IMR-90 (cell line): Measurements from ENCODE around the gene SLC66A2. TPM values are rescaled to one million over a fixed set of nuclear protein-coding genes. Genes with fewer than 3 reads are reported as not detected.

ENCODE experiments used
- ATAC-seq: fragments of 200-7000 bp; cut with Tn5 transposase; 2 replicates; pipeline ENCODE4 v1.9.1; 2020; ENCODE audit warnings: low read depth, mild to moderate bottlenecking, moderate library complexity
- BruUV-seq: library from RNA; stranded (reverse); fragments of 400-500 nt; replicated peaks from 2 replicates; lab custom pipeline; 2021; lab: Mats Ljungman, UMichigan
- CTCF ChIA-PET: fragments of 300-600 bp; formaldehyde crosslinking; extraction: SDS; loops from one replicate; lab custom pipeline; 2021; ENCODE audit warnings: antibody characterized with exemption; lab: Yijun Ruan, JAX
- POLR2A ChIA-PET: fragments of 300-600 bp; sonication (Branson Sonifier 250); formaldehyde crosslinking; loops from one replicate; lab custom pipeline; 2022; ENCODE audit warnings: antibody characterized with exemption; ENCODE audit not compliant: unreplicated experiment; lab: Charles Lee
- DNase-seq: peaks from one replicate; pipeline ENCODE4 v3.0.0; 2013
- H2AFZ ChIP-seq: replicated peaks from 2 replicates; pipeline ENCODE3; 2013; ENCODE audit warnings: low read length, mild to moderate bottlenecking; ENCODE audit not compliant: poor library complexity
- H2AK5ac ChIP-seq: 2 replicates; pipeline ENCODE4 v1.6.1; 2013; ENCODE audit warnings: low read depth, low read length, inconsistent platforms
- H2AK9ac ChIP-seq: replicated peaks from 2 replicates; pipeline ENCODE3; 2013; ENCODE audit warnings: mild to moderate bottlenecking, low read depth, low read length, moderate library complexity; ENCODE audit not compliant: poor library complexity
- H2BK120ac ChIP-seq: 2 replicates; pipeline ENCODE4 v1.6.1; 2013; ENCODE audit warnings: low read depth, low read length, inconsistent platforms
- H2BK15ac ChIP-seq: 3 replicates; pipeline ENCODE4 v1.6.1; 2013; ENCODE audit warnings: low read depth, low read length, inconsistent platforms
- H2BK20ac ChIP-seq: 2 replicates; pipeline ENCODE4 v1.6.1; 2013; ENCODE audit warnings: low read depth, mild to moderate bottlenecking, inconsistent platforms, low read length, moderate library complexity
- H2BK5ac ChIP-seq: 2 replicates; pipeline ENCODE4 v1.6.1; 2013; ENCODE audit warnings: mild to moderate bottlenecking, low read depth, low read length, inconsistent platforms; ENCODE audit not compliant: poor library complexity, severe bottlenecking
- H3K14ac ChIP-seq: replicated peaks from 2 replicates; pipeline ENCODE4 v1.6.1; 2013; ENCODE audit warnings: low read depth, low read length, inconsistent platforms
- H3K18ac ChIP-seq: 2 replicates; pipeline ENCODE4 v1.6.1; 2013; ENCODE audit warnings: low read depth, low read length, control low read depth
- H3K23ac ChIP-seq: 2 replicates; pipeline ENCODE4 v1.6.1; 2013; ENCODE audit warnings: low read depth, low read length, inconsistent platforms
- H3K27ac ChIP-seq: 2 replicates; pipeline ENCODE4 v1.5.1; 2013; ENCODE audit warnings: mild to moderate bottlenecking, control low read depth, low read length; ENCODE audit not compliant: insufficient read depth
- H3K27me3 ChIP-seq: 2 replicates; pipeline ENCODE4 v1.6.1; 2013; ENCODE audit warnings: low read length; ENCODE audit not compliant: control insufficient read depth, insufficient read depth
- H3K36me3 ChIP-seq: 2 replicates; pipeline ENCODE4 v1.6.1; 2013; ENCODE audit warnings: low read length, mixed read lengths; ENCODE audit not compliant: control insufficient read depth, insufficient read depth
- H3K4ac ChIP-seq: 2 replicates; pipeline ENCODE4 v1.6.1; 2013; ENCODE audit warnings: low read depth, low read length, inconsistent platforms
- H3K4me1 ChIP-seq: 2 replicates; pipeline ENCODE4 v1.6.1; 2013; ENCODE audit warnings: low read length, mixed read lengths; ENCODE audit not compliant: control insufficient read depth, insufficient read depth
- H3K4me2 ChIP-seq: 2 replicates; pipeline ENCODE4 v1.6.1; 2013; ENCODE audit warnings: low read depth, mild to moderate bottlenecking, control low read depth, low read length, moderate library complexity
- H3K4me3 ChIP-seq: 2 replicates; pipeline ENCODE4 v1.5.1; 2013; ENCODE audit warnings: low read depth, mild to moderate bottlenecking, control low read depth, low read length, moderate library complexity; ENCODE audit not compliant: insufficient read depth
- H3K56ac ChIP-seq: 2 replicates; pipeline ENCODE4 v1.6.1; 2013; ENCODE audit warnings: low read length, inconsistent platforms; ENCODE audit not compliant: insufficient read depth; ENCODE audit errors: extremely low read depth
- H3K79me1 ChIP-seq, 2 experiments: 2 replicates each; pipeline ENCODE4 v1.6.1; 2013; ENCODE audit warnings: low read length in 2 of 2, inconsistent platforms in 1 of 2, low read depth in 1 of 2
- H3K9ac ChIP-seq: 2 replicates; pipeline ENCODE4 v1.6.1; 2013; ENCODE audit warnings: low read depth, low read length, control low read depth
- H3K9me1 ChIP-seq: 2 replicates; pipeline ENCODE4 v1.6.1; 2013; ENCODE audit warnings: low read length, inconsistent platforms; ENCODE audit not compliant: insufficient read depth
- H3K9me3 ChIP-seq: 2 replicates; pipeline ENCODE4 v1.6.1; 2013; ENCODE audit warnings: low read length; ENCODE audit not compliant: control insufficient read depth, insufficient read depth
- H4K20me1 ChIP-seq: 2 replicates; pipeline ENCODE4 v1.6.1; 2013; ENCODE audit warnings: low read length, inconsistent platforms; ENCODE audit not compliant: insufficient read depth
- H4K5ac ChIP-seq: 2 replicates; pipeline ENCODE4 v1.6.1; 2013; ENCODE audit warnings: mild to moderate bottlenecking, low read depth, low read length, control low read depth
- H4K8ac ChIP-seq, 2 experiments: 2 replicates each; pipeline ENCODE4 v1.6.1; 2013; ENCODE audit warnings: low read depth in 2 of 2, low read length in 2 of 2, control low read depth in 1 of 2, inconsistent platforms in 1 of 2
- H4K91ac ChIP-seq: 2 replicates; pipeline ENCODE4 v1.6.1; 2013; ENCODE audit warnings: low read depth, low read length, inconsistent platforms; ENCODE audit not compliant: insufficient read depth
- BHLHE40 ChIP-seq: fragments of 150-350 bp; IDR thresholded peaks from 2 replicates; pipeline ENCODE4 v1.6.1; 2016; ENCODE audit warnings: mild to moderate bottlenecking, low read depth, low read length
- CEBPB ChIP-seq: IDR thresholded peaks from 2 replicates; pipeline ENCODE4 v1.6.1; 2012; ENCODE audit warnings: low read depth, low read length, improper control_type of control experiment
- CHD1 ChIP-seq: IDR thresholded peaks from 2 replicates; pipeline ENCODE4 v1.6.1; 2012; ENCODE audit warnings: low read depth, low read length, improper control_type of control experiment
- FOS ChIP-seq: fragments of 150-350 bp; IDR thresholded peaks from 2 replicates; pipeline ENCODE4 v1.6.1; 2016; ENCODE audit warnings: low read depth, low read length
- MAFK ChIP-seq: IDR thresholded peaks from 2 replicates; pipeline ENCODE4 v1.6.1; 2012; ENCODE audit warnings: low read depth, low read length, improper control_type of control experiment
- MAZ ChIP-seq: IDR thresholded peaks from 2 replicates; pipeline ENCODE4 v1.6.1; 2012; ENCODE audit warnings: low read depth, mild to moderate bottlenecking, low read length, improper control_type of control experiment, moderate library complexity, borderline replicate concordance
- MXI1 ChIP-seq: IDR thresholded peaks from 2 replicates; pipeline ENCODE4 v1.6.1; 2012; ENCODE audit warnings: low read depth, mild to moderate bottlenecking, low read length, moderate library complexity, borderline replicate concordance
- POLR2A ChIP-seq: IDR thresholded peaks from 2 replicates; pipeline ENCODE4 v1.6.1; 2012; ENCODE audit warnings: mild to moderate bottlenecking, low read depth, low read length
- RCOR1 ChIP-seq: IDR thresholded peaks from 2 replicates; pipeline ENCODE4 v1.6.1; 2012; ENCODE audit warnings: mild to moderate bottlenecking, low read length, improper control_type of control experiment; ENCODE audit not compliant: insufficient replicate concordance
- RFX5 ChIP-seq: IDR thresholded peaks from 2 replicates; pipeline ENCODE4 v1.8.0; 2012; ENCODE audit warnings: low read depth, mild to moderate bottlenecking, low read length, moderate library complexity
- SMC3 ChIP-seq: fragments of 150-350 bp; IDR thresholded peaks from 2 replicates; pipeline ENCODE4 v1.6.1; 2016; ENCODE audit warnings: low read depth, mild to moderate bottlenecking, antibody characterized with exemption, low read length, moderate library complexity
- WGBS, 2 experiments: methylation state at CpG; one replicate each; pipeline versions ENCODE4 v1.1.5 to v1.1.7; 2013; ENCODE audit warnings: missing lambda C conversion rate in 2 of 2; ENCODE audit not compliant: insufficient read length in 1 of 2; ENCODE audit errors: extremely low coverage in 2 of 2; 5-methylcytosine and 5-hydroxymethylcytosine counted together
- dilution Hi-C: fragments of 300-500 bp; cut with HindIII; formaldehyde crosslinking; loops from one replicate; pipeline ENCODE4 v1.14.3; 2018; ENCODE audit warnings: low sequenced_read_pairs; ENCODE audit not compliant: unreplicated experiment
- in situ Hi-C: fragments of 300-500 bp; cut with MboI; formaldehyde crosslinking; loops from 3 replicates; pipeline ENCODE4 v1.14.3; 2019; ENCODE audit warnings: low sequenced_read_pairs, inconsistent platforms, mixed read lengths
- intact Hi-C: fragments of 100-400 bp; cut with micrococcal nuclease; formaldehyde crosslinking; loops from 2 replicates; pipeline ENCODE4 v1.10.0; 2022
- polyA plus RNA-seq, 3 experiments: library from polyadenylated mRNA; depleted of rRNA; stranded (reverse); fragments of >200 nt; gene quantifications; 2 replicates each; pipeline ENCODE4 v1.2.3, GENCODE V29; 2012; ENCODE audit warnings: low replicate concordance in 1 of 3
- total RNA-seq: library from RNA; depleted of rRNA; stranded (reverse); fragments of >200 nt; gene quantifications from 2 replicates; pipeline ENCODE4 v1.2.3, GENCODE V29; 2012
- TF ChIP-seq, protein P1 (sequence below): fragments of 150-350 bp; IDR thresholded peaks from 2 replicates; pipeline ENCODE4 v1.6.1; 2017; ENCODE audit warnings: mild to moderate bottlenecking, antibody characterized with exemption, low read length, low read depth
- TF ChIP-seq, protein P2 (sequence below): conservative IDR thresholded peaks from 2 replicates; pipeline ENCODE4 v1.5.1; 2012; ENCODE audit warnings: mild to moderate bottlenecking, low read depth, low read length, improper control_type of control experiment
- TF ChIP-seq, protein P3 (sequence below): fragments of 150-350 bp; IDR thresholded peaks from 2 replicates; pipeline ENCODE4 v1.6.1; 2016; ENCODE audit warnings: low read depth, mild to moderate bottlenecking, low read length, moderate library complexity, borderline replicate concordance

The SLC66A2 gene
- total and polyA plus RNA-seq, 2 of the 4 experiments (the other 2 are of a cell fraction) = 17.6 to 23.5 TPM

DNA sequence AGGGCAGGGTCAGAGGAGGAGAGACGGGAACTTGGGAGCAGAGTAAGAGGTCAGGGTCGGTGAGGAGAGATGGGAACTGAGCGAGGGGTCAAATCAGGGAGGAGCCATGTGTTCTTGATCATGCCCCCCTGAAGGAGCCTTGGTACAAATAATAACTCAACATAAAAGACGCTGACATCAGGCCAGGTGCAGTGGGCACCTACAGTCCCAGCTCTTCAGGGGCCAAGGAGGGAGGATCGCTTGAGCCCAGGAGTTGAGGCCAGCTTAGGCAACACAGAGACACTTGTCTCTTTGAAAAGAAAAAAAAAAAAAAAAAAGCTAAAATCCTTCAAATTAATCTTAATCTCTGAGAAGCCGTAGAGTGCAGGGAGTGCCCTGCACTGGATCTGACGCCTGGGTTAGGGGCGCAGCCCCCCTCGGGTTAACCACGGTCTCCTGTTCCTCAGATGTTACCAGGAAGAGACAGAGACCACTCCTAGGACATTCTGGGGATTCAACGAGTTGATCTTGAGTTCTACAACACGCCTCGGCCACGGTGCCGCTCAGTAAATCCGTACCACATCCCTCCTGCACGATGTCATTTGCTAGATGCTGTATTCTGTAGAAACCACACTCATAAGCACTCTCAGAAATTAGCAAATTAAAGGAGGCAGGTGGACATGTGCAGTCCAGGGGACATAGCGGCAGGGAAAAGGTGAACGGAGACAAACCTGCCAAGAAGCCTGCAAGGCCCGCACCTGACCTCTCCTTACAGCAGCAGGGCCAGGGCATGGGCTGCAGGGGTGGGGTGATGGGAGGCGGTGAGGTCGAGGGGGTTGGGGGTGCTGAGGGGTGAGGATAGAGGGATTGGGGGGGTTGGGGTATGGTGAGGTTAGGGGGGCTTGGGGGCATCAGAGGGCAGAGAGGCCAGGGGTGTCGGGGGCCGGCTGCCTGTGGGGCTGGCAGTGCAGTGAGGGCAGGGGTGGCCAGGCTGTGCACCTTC is 29.2 kb downstream of the SLC66A2 start:
- CTCF ChIA-PET = no interaction called here
- TF ChIP-seq POLR2A (no peak), CEBPB (no peak), FOS (no peak), RFX5 (no peak), SMC3 (no peak), RCOR1 (no peak), MAFK (no peak), CHD1 (no peak), BHLHE40 (no peak), MXI1 (no peak), MAZ (no peak)
- TF ChIP-seq, protein P1, sequence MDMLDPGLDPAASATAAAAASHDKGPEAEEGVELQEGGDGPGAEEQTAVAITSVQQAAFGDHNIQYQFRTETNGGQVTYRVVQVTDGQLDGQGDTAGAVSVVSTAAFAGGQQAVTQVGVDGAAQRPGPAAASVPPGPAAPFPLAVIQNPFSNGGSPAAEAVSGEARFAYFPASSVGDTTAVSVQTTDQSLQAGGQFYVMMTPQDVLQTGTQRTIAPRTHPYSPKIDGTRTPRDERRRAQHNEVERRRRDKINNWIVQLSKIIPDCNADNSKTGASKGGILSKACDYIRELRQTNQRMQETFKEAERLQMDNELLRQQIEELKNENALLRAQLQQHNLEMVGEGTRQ = no peak
- TF ChIP-seq, protein P2, sequence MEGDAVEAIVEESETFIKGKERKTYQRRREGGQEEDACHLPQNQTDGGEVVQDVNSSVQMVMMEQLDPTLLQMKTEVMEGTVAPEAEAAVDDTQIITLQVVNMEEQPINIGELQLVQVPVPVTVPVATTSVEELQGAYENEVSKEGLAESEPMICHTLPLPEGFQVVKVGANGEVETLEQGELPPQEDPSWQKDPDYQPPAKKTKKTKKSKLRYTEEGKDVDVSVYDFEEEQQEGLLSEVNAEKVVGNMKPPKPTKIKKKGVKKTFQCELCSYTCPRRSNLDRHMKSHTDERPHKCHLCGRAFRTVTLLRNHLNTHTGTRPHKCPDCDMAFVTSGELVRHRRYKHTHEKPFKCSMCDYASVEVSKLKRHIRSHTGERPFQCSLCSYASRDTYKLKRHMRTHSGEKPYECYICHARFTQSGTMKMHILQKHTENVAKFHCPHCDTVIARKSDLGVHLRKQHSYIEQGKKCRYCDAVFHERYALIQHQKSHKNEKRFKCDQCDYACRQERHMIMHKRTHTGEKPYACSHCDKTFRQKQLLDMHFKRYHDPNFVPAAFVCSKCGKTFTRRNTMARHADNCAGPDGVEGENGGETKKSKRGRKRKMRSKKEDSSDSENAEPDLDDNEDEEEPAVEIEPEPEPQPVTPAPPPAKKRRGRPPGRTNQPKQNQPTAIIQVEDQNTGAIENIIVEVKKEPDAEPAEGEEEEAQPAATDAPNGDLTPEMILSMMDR = no peak
- TF ChIP-seq, protein P3, sequence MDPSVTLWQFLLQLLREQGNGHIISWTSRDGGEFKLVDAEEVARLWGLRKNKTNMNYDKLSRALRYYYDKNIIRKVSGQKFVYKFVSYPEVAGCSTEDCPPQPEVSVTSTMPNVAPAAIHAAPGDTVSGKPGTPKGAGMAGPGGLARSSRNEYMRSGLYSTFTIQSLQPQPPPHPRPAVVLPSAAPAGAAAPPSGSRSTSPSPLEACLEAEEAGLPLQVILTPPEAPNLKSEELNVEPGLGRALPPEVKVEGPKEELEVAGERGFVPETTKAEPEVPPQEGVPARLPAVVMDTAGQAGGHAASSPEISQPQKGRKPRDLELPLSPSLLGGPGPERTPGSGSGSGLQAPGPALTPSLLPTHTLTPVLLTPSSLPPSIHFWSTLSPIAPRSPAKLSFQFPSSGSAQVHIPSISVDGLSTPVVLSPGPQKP = no peak

More for the DNA sequence above, 29.2 kb downstream of the SLC66A2 start:
- Histone ChIP-seq H3K9me1 (no peaks in the 10 kb centered on the region), H2AFZ (no peak overlapping the region), H3K56ac (no peak overlapping the region), H2AK5ac (no peak overlapping the region), H3K36me3 (peaks cover 38% of the 10 kb centered on the region), H2BK5ac (no peak overlapping the region), H3K23ac (no peak overlapping the region), H2AK9ac (no peak overlapping the region), H4K8ac (no peak overlapping the region), H3K4ac (no peak overlapping the region), H2BK15ac (no peak overlapping the region), H3K18ac (no peak overlapping the region), H4K5ac (no peak overlapping the region), H3K4me1 (no peaks in the 10 kb centered on the region), H2BK120ac (no peak overlapping the region), H3K14ac (no peak overlapping the region), H3K9me3 (no peaks in the 10 kb centered on the region; the same call in 1 of the 2 replicates), H3K9ac (no peak overlapping the region), H2BK20ac (no peak overlapping the region), H3K4me3 (no peak overlapping the region), H4K20me1 (peaks cover 13% of the 10 kb centered on the region), H3K27ac (no peak overlapping the region), H4K91ac (no peak overlapping the region), H3K79me1 (peaks cover 16 to 39% of the 10 kb centered on the region in 2 experiments; a peak in 3 of 4 replicates), H3K27me3 (no peaks in the 10 kb centered on the region), H3K4me2 (no peak overlapping the region)
- DNase-seq (no peak), ATAC-seq (no peak)
- 100% methylated on average over 4 of the region's 24 CpGs; no CpG with 5 or more reads in 1 of the 2 experiments for WGBS, 2 experiments
- no TSS peak for BruUV-seq
- dilution Hi-C loops (no loop called here), intact Hi-C loops (no loop called here), in situ Hi-C loops (no loop called here)
- POLR2A ChIA-PET = no interaction called here
